NCI-H2029 treated with DMSO at 0.1 percent for 48 hours (cell line): ENCODE data around the gene AKT1.
"Not testable (repeated sequence)": the region's sequence is repeated elsewhere in the genome, so short reads cannot be mapped to it uniquely, and the experiment has no call there.

ENCODE experiments used
- DNase-seq: peaks from one replicate; lab custom pipeline; 2025; lab: John Stamatoyannopoulos, UW

The AKT1 gene

DNA sequence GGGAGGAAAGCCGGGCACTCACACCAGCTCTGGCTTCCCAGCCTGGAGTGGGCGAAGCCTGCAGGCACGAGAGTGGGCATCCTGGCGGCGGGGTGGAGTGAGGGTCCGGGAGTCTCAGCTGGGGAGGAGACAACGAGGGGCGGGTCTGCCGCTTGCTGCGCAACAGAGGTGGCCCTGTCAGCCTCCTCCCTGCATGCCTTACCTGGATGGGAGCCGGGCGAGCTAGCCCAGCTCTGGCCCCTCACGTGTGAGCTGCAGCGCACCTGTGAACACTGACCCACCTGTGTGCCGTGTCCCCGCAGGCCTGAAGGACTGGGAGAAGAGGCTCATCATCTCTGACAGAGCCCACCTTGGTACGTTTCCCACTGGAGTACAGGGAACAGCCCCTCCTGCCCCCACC lies 56.5 kb downstream of the AKT1 start:
- no peak for DNase-seq

DNA sequence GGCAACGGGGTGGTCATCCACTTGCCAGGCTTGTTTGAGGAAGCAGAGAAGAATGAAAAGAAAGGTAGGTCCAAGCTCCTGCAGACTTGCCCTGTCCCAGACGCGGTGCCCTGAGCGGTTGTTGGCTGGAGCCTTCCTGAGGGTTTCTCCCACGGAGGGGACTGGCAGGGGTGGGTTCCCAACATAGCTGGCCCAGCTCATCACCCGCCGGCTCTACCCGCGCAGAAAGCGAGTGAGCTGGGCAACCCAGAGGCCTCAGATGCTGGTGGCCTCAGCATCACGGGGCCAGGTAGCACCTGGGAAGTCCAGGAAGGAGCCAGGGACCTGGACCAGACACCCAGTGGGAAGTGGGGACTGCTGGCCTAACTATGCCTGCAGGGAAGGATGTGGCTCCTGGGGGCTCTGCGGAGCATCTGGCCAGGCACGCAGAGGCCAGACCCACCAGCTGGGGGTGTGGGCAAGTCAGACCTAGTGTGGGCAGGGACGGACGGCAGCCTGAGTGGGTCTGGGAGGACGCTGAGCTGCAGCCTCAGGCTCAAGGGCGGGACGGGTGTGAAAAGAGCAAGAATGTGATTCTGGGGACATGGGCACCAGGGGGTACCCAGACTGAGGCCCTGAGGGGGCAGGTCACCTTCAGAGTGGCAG lies 57.1 kb downstream of the AKT1 start:
- DNase-seq, result no peak

DNA sequence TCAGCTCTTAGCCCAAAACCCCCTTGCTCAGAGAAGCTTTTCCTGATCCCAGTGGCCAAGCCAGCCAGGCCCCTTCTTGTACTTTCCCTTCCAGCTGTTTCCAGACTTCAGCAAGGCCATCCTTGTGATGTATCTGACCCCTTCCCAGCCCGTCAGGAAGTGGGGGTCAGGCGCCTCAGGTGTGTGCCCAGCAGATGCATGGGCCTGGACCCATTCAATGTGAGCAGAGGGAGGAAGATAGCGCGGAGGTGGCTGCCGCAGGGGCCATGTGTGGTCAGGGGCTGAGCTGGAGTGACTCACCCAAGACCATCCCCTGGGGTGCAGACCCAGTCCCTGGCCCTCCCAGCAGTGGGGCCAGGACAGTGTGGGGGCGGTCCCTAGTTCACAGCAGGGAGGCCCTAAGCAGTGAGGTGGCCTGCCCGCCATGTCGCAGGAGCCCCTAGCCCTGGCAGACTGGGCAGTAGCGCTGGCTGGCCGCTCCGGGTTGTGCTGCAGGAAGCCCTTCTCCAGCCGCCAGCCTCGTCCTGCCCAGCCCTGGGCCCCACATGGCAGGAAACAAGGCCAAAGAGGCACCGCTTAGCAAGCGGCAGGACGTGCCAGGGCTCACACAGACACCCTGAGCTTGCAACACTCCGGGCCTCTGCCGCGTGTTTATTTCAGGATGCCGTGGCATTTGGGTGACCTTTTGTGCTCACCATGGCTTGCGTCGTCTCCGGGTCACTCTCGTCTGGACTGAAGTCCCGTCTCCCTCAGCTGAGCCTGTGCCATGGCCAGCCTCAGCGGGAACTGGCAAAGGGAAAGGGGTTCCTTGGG lies 59.5 kb downstream of the AKT1 start:
- DNase-seq, result no peak

DNA sequence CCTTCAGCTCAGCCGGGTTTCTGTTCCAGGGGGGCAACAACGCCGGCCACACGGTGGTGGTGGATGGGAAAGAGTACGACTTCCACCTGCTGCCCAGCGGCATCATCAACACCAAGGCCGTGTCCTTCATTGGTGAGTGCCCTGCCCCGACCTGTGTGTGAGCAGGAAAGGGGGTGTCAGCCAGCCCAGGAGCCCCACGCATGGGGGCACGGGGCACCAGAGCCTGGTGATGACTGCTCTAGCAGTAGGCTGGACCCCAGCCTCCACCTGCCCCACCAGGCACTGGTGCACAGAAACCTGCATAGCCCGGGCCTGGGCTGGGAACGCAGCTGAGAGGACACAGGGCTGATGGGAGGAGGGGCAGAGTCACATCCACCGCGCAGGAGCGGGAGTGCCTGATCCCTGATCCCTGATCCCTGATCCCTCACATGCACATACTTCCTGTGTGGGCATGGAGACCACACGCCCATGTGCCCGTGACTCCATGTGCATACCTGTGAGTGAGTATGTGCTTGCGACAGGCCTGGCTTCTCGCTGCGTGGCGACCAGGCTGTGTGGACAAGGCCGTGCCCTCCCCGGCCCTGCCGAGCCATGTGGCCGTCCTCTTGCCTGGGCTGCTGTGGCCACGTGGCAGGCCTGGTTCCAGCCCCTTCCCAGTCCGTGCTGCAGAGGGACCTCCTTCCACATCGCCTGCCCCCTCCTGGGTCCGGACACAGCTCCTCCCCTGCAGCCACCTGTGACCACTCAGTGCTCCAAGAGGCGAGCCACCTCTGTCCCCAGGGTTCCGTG lies 60.4 kb downstream of the AKT1 start:
- no peak for DNase-seq

DNA sequence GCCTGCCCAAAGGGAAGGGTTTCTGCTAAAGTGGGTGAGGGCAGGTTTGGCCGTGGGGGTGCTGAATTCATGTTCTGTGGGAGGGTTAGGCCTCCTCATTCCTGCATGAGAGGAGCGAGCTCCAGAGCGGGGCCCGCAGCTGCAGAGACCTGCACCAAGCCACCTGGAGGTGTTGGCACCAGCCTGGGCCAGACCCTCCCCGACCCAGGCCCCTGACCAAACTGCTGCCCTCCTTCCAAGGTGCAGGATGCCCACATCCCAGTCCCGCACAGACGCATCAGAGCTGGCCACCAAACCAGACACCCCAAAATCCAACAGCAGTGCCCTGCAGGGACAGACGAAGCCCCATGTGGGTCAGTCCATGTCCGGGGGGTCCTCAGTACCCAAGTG lies 61.0 kb downstream of the AKT1 start:
- DNase-seq, result no peak

DNA sequence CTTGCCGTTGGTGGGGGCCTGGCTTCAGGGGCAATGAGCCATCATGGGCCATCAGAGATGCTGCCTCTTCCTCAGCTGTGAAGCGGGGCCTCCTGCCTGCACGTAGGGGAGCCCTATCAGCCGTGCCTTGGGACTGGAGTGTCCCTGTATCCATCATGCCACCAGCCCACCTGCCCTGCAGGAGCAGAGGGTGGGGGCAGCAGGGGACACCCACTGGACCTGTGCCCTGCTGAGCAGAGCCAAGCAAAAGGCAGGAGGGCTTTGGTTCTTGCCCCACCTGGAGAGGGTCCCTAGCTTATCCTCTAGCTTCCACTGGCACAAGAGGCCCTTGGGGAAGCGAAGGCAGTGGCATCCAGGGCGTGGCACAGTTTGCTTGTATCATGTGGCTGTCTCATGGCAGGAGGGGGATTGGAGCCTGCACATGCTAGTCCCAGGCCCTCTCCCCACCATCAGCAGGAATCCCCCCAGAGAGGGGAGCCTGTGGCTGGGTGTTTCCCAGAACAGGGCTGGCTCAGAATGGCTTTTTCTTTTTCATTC lies 61.4 kb downstream of the AKT1 start:
- DNase-seq, result no peak

DNA sequence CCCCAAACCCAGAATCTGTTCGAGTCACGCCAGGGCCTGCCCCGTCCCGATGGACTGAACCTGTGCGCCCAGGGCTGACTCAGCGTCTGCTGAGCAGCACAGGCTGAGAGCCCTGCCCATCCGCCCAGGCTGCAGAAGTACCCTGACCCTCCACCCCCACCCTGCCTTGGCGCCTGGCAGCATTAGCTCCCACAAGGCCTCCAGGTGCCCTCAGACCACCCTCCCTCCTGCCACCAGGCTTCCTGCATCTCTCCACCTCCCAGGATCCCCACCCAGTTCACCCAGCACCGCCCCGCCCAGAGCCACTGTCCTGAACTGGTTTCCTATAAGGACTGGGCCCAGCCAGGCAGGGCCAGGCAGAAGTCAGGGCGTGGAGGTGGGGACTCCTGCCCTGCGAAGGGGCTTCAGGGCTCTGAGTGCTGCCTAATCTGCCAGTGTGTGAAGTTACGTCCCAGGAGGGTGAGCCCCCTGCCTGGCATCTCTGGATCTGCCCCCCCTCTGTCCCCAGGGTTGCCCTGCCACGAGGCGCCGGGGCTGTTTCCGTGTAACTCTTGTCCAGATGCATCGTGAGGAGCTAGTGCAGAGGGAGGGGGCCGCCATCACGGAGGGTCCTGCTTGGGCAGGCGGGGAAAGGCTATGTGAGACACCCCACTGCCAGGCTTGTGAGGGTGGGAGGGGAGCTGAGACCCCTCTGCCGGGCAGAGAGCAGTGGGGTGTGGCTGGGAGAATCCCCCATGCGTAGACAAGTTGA lies 62.4 kb downstream of the AKT1 start:
- DNase-seq, result no peak

DNA sequence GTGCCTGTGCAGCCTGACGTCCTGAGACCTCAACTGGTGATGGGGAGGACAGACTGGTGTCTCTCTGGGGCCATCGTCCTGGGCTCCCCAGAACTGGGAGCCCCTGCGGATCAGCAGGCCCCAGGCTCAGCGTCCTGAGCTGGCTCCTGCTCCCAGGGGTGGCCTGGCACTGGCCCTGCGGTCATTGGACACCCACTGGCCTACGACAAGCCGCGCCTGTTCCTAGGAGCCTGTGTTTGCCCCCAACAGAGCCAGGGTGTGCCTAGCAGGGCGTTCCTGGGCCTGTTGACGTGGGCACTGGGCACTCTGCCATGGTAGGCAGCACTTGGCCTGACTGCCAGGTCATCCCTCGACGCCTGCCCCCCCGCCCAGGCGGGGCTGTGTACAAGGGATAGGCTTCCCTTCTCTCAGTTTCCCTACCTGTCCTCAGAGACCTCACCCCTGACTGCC lies 63.2 kb downstream of the AKT1 start:
- DNase-seq, result no peak

DNA sequence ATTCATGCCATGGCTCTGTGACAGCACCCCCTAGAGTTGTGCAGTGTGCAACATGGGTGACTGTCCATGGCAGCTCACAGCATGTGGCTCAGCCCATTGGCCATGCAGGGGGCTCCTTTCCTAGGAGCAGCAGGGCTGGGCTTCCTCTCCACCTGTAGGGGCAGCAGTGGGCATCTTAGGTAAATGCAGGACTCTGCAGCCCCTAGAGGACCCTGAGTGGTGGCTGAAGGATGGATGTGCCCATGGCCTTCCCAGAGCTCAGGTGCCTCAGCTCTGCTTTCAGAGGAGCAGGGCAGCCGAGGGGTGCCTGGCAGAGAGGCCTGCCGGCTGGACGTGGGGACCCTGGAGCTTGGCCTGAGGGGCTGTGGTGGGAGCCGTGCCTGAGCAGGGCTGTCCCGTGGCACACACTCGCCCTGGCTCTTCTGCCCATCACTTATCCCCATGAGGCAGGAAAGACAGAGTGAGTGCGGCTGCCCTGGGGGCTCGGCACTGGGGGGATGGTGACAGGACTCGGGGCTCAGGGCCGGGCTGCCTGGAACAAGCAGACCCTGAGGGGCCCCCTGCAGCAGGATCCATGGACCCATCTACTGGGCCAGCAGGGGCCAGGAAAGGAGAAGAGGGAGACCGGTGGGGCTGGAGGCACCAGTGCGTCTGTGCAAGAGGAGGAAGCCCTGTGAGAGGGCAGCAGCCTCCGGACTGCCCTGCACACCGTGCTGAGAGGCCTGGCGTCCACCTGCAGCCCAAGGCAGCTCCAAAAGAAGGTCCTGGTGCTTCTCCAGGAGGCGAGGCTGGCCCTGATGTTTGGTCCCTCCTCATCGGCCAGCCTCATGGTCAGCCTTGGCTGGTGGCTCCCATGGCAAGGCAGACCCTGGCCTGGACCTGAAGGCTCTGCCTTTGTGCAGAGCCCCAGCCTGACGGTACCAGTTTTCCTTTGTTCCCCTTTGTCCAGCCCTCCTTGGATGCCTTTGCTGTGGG lies 63.9 kb downstream of the AKT1 start:
- DNase-seq, result no peak

DNA sequence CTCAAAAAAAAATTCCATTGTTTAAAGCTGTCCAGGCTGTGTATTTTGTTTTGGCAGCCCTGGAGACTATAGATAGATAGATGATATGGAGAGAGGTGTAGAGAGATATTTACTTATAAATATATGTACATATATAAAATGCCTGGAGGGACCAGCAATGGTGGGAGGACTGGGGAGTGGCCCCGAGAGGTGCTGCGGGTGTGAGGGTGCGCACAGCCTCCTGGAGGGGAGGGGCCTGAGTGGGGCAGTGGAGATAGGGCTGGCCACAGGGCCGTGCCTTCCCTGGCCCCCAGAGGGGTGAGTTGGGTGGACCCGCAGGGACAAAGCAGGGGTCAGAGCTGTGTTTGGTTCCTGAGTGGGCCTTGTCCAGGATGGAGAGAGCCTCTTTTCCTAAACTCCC lies 65.1 kb downstream of the AKT1 start:
- DNase-seq, result no peak

DNA sequence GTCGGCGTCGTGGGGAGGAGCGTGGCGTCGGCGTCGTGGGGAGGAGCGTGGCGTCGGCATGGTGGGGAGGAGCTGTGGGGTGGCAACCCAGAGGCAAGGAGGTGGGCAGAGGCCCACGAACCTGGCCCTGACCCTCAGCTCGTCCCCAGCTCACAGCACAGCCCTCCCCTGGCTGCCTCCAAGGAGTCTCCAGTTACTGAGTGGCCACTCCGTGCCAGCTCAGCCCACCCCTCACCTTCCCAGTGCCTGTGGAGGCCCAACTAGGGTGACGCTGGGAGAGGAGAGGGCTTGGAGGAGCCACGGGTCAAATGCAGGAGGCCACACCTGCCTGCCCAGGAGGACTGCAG lies 65.7 kb downstream of the AKT1 start:
- no peak for DNase-seq

DNA sequence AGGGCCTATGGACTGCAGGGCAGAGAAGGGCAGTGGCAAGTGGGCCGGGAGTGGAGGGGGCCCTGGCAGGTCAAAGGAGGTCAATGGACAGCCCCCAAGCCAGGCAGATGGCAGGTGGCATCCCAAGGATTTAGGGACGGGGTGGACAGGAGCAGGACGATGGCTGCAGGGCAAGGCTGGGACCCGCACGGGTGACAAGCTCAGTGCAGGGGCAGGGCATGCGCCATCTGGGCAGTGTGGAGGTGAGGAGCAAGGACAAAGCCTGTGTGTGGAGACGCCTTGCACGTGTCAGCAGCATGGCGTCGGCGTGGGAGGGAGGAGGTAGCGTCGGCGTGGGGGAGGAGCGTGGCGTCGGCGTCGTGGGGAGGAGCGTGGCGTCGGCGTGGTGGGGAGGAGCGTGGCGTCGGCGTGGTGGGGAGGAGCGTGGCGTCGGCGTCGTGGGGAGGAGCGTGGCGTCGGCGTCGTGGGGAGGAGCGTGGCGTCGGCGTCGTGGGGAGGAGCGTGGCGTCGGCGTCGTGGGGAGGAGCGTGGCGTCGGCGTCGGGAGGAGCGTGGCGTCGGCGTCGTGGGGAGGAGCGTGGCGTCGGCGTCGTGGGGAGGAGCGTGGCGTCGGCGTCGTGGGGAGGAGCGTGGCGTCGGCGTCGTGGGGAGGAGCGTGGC lies 66.2 kb downstream of the AKT1 start:
- DNase-seq, result not testable (repeated sequence)

DNA sequence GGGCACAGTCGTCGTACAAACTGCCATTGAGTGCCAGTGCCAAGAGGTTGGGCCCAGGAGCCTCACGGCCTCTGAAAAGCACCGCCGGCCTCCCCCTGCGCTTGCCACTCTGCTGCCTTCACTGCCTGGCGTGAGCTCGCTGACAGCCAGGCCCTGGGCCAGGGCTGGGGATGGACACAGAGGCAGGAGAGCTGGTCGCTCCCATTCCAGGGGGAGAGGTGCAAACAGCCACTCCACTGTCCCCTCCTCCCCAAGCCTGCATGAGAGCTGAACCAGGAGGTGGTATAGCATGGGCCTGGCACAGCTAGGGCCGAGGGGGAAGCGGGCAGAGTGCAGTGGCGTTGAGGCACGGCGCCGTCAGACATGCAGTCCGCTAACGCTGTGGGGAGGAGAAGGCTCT lies 66.9 kb downstream of the AKT1 start:
- no peak for DNase-seq

DNA sequence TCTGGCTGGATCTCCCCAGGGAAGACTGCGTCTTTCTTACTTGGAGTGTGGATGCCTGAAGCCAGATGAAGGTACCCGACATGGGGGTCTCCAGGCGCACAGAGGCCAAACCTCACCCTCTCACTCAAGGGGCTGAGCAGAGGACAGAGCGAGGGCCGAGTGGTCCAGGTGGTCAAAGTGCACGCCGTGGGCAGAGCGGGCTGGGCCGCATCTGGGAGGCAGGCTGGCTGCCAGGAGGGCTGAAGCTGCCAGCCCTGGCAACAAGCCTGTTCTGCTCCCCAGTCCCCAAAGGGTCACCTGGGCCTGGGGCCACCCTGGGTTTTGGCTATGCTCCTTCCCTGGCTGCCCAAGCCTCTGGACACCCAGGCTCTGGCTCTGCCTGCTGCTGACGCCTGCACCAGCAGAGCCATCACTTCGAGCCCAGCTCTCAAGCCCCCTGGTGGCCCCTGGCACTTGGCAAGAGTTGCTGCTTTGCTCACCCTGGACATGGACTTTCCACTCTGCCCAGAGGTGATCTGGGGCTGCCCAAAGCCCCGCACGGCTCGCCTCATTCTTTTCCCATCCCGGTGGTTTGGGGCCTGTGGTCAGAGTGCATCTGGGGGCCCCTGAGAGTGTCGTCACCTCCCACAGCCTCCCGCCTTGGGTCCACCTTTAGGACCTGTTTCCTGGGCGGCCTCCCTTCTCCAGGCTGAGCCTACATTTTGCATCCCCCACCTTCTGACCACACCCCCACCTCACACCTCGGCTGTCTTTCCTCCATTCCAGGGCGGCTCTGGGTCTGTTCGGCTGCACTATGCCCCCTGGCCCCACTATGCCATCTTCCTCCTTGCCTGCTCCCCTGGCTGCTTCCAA lies 68.7 kb downstream of the AKT1 start:
- no peak for DNase-seq

DNA sequence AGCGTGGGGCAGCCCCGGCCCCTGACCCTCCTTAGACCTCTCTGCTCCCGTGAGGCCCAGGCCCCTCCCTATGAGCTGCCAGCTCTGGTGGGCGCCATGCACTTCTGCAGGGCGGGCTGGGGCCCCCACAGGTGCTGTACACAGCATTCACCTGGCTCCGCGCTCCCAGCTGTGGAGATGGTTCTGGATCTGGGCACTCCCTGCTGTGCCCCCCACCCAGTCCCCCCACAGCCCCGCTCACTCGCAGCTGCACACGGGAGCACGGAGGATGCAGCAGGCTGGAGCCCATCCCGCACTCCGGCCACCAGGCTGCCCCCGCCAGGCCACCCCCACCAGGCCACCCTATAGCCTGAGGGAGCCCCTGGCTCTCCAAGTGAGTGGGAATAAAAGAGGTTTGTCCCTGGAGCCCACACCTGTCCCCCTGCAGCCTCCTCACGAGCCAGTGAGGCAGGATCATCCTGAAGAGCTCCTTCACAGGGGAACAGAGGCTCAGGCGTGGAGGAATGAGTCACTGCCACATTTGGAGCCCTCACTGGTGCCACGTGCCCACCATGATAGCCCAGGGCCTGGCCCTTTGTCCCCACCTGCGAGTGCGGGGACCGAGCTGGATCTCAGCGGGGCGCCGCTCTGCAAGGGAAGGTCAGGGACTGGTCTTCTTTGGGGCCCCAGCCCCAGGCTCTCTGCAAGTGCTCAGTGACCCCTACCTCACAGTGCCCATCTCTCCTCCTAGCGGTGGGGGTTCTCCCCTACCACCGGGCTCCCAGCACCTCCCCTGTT lies 69.6 kb downstream of the AKT1 start:
- DNase-seq, result no peak

DNA sequence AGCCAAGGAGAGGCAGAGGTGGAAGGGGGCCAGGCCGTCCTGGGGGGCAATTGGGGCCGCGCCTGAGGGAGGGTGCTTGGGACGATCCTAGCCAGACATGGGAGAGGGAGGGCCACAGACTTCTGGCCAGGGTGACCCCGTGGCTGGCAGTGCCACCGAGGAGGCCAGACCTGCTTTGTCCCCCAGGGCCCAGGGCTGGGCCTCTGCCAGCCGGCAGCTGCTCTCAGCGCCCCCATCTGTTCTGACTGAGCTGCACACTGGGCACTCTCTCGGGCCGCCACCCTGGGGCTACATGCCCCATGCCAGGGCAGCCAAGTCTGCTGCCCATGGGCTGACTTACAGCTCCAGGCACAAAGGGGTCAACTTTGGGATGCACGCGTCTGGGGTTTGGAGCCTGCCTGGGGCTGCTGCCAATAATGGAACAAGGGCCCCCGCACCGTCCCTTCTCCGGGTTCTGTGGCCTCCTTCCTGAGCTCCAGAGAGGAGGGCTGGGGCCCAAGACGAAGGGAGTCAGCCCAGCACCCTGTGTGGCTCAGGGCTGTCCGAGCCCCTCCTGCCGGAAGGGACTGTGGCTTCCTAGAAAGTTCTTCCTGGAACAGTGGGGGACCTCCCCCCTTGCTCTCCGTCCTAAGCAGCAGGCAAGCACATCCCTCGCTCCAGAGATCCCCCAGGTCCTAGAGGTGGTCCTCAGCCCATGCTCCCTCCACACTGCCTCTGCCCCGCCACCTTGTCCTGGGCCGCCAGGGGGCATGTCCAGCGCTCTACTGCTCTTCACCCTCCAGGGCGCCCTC lies 70.4 kb downstream of the AKT1 start:
- DNase-seq, result no peak

DNA sequence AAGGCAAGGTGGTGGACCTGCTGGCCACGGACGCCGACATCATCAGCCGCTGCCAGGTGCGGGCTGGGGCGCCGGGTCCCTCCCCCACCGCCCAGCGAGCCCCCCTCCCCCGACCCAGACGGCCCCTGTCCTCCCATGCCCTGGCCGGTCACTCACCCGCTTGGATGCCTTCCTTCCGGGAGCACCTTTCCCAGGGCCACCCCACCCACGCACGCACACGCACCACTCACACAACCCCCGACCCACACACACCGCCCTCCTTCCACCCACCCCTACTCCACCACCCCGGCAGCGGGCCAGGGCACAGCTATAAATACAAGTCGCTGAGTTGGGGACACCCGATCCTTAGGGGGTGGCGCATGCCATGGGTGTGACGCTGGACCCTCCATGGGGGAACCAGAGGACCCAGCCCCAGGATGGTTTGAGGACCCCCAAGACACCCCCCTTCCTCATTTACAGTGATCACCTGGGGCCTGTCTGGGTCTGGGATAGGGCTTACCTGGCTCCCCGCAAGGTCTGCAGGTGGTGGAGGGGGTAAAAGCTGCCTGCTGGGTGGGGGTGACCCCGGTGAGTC lies 71.1 kb downstream of the AKT1 start:
- no peak for DNase-seq
